ENCODE results near the gene SHISA5.
"Not testable (repeated sequence)": the region's sequence is repeated elsewhere in the genome, so short reads cannot be mapped to it uniquely, and the experiment has no call there.

DNA sequence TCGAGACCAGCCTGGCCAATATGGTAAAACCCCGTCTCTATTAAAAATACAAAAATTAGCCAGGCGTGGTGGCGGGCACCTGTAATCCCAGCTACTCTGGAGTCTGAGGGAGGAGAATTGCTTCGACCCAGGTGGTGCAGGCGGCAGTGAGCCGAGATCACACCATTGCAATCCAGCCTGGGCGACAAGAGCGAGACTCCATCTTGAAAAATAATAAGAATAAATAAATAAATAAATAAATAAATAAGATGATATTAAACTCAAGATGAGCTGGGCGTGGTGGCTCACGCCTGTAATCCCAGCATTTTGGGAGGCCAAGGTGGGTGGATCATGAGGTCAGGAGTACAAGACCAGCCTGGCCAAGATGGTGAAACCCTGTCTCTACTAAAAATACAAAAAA lies 23.1 kb downstream of the SHISA5 start:
- not testable (repeated sequence) for TF ChIP-seq CEBPB (IDR thresholded peaks at IDR 0.05; ENCODE audit: low read depth, low read length); RCOR1 (IDR thresholded peaks at IDR 0.05; ENCODE audit: insufficient replicate concordance, low read length); POLR2A (IDR thresholded peaks at IDR 0.05; ENCODE audit: low read depth, low read length); SMC3 (IDR thresholded peaks at IDR 0.05; ENCODE audit: low read depth, low read length); RAD21 (IDR thresholded peaks at IDR 0.05; ENCODE audit: low read length)
- TF ChIP-seq, protein P1, sequence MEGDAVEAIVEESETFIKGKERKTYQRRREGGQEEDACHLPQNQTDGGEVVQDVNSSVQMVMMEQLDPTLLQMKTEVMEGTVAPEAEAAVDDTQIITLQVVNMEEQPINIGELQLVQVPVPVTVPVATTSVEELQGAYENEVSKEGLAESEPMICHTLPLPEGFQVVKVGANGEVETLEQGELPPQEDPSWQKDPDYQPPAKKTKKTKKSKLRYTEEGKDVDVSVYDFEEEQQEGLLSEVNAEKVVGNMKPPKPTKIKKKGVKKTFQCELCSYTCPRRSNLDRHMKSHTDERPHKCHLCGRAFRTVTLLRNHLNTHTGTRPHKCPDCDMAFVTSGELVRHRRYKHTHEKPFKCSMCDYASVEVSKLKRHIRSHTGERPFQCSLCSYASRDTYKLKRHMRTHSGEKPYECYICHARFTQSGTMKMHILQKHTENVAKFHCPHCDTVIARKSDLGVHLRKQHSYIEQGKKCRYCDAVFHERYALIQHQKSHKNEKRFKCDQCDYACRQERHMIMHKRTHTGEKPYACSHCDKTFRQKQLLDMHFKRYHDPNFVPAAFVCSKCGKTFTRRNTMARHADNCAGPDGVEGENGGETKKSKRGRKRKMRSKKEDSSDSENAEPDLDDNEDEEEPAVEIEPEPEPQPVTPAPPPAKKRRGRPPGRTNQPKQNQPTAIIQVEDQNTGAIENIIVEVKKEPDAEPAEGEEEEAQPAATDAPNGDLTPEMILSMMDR (conservative IDR thresholded peaks at IDR 0.05; ENCODE audit: low read depth, low read length) = not testable (repeated sequence)
- TF ChIP-seq, protein P2, sequence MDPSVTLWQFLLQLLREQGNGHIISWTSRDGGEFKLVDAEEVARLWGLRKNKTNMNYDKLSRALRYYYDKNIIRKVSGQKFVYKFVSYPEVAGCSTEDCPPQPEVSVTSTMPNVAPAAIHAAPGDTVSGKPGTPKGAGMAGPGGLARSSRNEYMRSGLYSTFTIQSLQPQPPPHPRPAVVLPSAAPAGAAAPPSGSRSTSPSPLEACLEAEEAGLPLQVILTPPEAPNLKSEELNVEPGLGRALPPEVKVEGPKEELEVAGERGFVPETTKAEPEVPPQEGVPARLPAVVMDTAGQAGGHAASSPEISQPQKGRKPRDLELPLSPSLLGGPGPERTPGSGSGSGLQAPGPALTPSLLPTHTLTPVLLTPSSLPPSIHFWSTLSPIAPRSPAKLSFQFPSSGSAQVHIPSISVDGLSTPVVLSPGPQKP (IDR thresholded peaks at IDR 0.05; ENCODE audit: borderline replicate concordance, low read depth, low read length) = not testable (repeated sequence)
- TF ChIP-seq, protein P3, sequence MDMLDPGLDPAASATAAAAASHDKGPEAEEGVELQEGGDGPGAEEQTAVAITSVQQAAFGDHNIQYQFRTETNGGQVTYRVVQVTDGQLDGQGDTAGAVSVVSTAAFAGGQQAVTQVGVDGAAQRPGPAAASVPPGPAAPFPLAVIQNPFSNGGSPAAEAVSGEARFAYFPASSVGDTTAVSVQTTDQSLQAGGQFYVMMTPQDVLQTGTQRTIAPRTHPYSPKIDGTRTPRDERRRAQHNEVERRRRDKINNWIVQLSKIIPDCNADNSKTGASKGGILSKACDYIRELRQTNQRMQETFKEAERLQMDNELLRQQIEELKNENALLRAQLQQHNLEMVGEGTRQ (IDR thresholded peaks at IDR 0.05; ENCODE audit: low read depth, low read length) = not testable (repeated sequence)
